Activated T-cell treated with anti-CD3 and anti-CD28 coated beads, Interleukin-2, amount 50 U/mL, for 1 hour (primary cell): ENCODE measurements around the gene RASEF.

Experiments
- DNase-seq: peaks from one replicate; pipeline ENCODE4 v3.0.0-alpha.2; 2020

The RASEF gene

GRCh38 chr9:83056174-83056573 is 6.8 kb downstream of the RASEF start:
- no peak for DNase-seq

DNA sequence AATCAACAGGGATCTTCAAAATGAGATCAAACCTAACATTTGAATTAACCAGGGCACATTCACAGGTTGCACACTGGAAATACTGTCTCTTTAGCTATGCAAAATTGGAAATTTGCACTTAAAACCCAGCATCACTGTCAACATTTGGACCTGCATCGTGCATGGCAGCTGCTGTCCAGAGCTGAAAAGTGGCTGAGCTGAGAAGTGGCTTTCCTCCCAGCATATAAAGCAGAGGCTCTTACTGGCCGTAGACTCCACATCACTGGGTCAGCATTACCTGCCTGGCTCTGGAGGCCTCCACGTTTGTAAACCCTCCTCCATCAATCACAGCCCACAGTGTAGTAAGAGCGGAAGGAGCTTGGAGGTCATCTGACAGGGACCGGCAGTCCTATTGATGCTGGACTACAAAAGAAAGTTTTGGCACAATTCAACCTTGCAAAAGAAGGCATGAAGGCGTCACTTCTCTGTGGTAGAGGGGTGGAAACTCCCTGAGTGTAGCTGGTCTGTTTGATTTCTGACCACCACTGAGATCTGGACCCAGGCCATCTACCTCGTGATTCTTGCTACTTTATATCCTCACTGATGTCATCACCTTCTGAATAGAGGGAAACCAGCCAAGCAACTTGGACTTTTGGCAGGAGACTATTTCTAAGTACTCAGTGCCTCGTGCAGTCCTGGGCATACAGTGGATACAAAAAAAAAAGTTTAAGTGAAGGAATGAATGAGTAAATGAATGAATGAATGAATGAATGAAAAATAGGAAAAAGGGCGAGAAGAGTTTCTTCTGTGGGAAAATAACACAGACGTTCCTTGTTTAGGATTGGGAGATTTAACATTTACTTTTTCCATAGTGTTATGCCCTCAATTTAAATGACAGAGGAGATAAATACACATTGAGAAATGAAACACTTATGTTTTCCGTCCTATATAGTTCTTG is 14.8 kb downstream of the RASEF start:
- no peak for DNase-seq

- DNase-seq: no peak
These were observed 19.3 kb downstream of the RASEF start for GRCh38 chr9:83043597-83043996.

- no peak for DNase-seq
These were observed 21.2 kb downstream of the RASEF start for GRCh38 chr9:83041771-83042170.

- DNase-seq: no peak
These were observed 23.6 kb downstream of the RASEF start for GRCh38 chr9:83039303-83039702.

DNA sequence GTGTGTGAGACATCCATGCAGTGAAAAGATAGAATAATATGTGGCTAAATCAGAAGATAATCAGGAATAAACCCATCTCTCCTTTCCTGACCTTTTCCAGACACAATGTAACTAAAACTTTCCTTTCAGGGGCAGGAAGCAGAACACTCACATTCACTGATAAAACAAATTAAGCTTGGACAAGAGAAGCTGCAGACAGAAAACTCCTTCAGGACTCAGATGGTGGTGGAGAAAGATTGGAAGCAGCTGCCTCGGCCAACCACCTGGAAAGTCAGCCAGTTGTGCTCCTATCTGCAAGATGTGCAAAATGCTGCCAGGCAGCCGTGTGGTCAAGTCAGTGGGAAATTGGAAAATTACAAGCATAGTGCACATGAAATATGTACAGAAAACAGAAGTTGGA is 26.9 kb downstream of the RASEF start:
- no peak for DNase-seq

GRCh38 chr9:83035143-83035542 is 27.8 kb downstream of the RASEF start:
- DNase-seq: no peak

DNA sequence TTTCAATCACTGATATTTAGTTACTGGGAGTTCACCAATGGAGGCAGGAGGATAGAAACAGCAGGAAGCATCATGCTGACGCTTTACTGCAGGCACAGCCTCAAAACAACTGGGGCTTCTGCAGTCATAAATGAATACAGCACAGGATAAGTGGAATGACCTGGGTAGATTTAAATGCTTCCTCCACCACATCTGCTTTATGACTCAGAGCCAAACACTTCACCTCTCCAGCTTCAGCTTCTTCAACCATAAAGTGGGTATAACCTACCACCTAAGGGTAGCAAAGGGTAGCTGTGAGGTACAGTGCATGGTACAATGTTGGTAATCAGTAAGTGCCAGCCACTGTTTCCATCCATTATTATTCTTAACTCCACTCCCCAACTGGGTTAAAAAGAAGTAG is 28.4 kb downstream of the RASEF start:
- DNase-seq: no peak

GRCh38 chr9:83034026-83034425 is 28.9 kb downstream of the RASEF start:
- no peak for DNase-seq

- no peak for DNase-seq
These were observed 30.8 kb downstream of the RASEF start for GRCh38 chr9:83032065-83032625.

- no peak for DNase-seq
These were observed 32.4 kb downstream of the RASEF start for GRCh38 chr9:83030391-83031107.

GRCh38 chr9:83029531-83030137 is 33.3 kb downstream of the RASEF start:
- DNase-seq: no peak

DNA sequence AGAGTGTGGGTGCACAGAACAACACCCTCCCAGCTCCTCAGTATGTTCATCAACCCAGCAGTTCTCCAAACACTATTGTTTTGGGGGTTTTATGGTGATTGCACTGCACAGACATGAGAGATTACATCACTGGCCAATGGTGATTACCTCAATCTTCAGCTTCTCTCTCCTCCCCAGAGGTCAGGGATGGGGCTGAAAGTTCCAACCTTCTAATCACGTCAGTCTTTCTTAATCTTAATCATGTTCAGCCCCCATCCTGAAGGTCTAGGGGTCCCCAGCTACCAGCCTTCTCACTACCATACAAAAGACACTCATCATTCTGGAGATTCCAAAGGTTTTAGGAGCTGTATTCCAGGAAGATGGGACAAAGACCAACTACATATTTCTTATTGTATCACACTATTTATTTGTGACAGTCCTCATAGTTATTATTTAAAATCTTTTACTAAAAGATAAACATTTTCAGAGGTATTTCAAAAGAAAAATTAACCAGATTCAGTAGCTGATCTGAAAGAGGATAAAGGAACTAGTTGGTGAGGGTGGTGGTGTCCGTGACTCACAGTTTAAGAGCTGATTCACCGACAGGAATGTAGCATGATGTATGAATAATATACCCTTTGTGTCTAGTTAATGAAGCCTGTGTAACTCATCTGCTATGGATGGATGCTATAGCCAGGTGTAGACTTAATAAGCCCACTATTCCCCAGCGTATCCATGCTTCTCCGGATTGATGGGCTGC is 35.6 kb downstream of the RASEF start:
- DNase-seq: no peak

GRCh38 chr9:83024506-83025125 is 38.3 kb downstream of the RASEF start:
- no peak for DNase-seq

DNA sequence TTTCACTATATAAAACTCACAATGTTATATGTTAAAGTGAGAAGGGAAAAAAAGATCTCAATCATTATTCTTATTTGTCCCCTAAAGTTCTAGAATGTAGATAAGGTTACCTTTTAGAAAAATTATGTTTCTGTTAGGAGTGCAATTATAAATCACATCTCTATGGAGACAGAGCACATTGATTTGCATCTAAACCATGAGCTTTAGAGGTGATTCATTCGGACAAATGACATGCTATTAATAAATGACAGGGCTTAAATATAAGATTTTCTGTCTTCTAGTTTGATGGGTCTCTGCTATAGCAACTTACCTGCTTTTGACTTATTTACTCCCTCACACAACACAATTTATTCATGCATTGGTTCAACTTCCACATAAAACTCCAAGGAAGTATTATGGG is 39.8 kb downstream of the RASEF start:
- DNase-seq: no peak

- DNase-seq: no peak
These were observed 42.1 kb downstream of the RASEF start for GRCh38 chr9:83020864-83021263.

DNA sequence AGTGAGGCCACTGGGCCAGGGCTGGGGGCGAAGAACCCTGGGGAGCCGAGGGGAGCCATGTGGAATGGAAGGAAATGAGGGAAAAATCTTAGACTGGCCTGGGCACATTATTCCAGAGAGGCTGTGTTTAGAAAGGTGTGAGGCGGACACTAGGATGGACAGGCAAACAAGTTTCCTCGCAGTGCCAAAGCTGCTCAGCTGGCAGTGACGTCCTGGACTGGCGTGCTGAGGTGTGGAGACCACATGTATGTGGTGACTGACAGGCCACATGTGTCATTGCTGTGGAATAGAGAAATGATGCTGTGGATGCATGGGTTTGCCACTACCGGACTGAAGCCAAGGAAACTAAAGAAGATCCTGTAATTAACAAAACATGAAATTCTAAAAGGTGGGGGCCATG is 42.6 kb downstream of the RASEF start:
- DNase-seq: no peak

GRCh38 chr9:83019246-83019645 is 43.7 kb downstream of the RASEF start:
- DNase-seq: no peak

- no peak for DNase-seq
These were observed 47.0 kb downstream of the RASEF start for GRCh38 chr9:83015897-83016296.

DNA sequence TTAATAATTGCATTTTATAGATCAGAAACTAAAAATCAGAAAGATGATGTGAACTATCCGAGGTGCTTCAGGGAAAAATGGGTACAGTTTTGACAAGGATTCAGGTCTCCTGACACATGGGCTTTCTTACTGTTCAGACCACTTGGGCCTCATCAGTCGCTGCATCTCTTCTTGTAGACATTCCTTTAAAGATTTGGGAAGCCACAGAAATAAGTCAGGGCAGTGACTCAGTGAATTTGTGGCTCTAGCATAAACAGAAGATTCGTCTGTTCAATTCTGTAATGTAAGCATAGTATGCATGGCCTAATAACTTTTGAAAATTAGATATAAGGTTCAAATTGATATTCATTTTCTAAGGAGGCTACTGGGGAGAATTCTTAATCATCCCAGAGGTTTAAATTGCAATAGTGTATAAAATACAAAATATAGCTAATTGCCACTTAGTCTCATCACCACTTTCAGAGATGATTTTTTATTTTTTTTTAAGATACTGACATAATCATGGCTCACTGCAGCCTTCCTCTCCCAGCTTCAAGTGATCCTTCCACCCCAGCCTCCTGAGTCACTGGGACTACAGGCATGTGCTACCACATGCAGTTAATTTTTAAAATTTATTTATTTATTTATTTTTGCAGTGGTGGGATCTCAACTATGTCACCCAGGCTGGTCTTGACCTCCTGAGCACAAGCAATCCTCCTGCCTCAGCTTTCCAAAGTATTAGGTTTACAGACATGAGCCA is 48.9 kb downstream of the RASEF start:
- DNase-seq: no peak
